Measurements from ENCODE around the gene CFAP92. TPM values are rescaled to one million over a fixed set of nuclear protein-coding genes. Genes with fewer than 3 reads are reported as not detected.

CFAP92 gene
- total and polyA plus RNA-seq, 2 donors (not counting 3 experiments of a cell fraction or from before 2014, with no cell fraction given) = 0.04 to 0.62 TPM

- dilution Hi-C loops (cut with MboI; ENCODE audit: extremely low pct_ligation_motif_present, low sequenced_read_pairs) (no loop called here), intact Hi-C loops (cut with micrococcal nuclease) (no loop called here)
- TF ChIP-seq EZH2 (IDR thresholded peaks at IDR 0.05; ENCODE audit: borderline replicate concordance, low read depth, low read length, severe bottlenecking) (no peak), CTCF (IDR thresholded peaks at IDR 0.05; ENCODE audit: extremely low read depth in 1 of 2, insufficient read depth in 1 of 2, low read depth in 1 of 2, low read length in 2 of 2) (no peak), POLR2AphosphoS5 (IDR thresholded peaks at IDR 0.05; ENCODE audit: insufficient read depth, low read depth, low read length) (no peak), MYC (IDR thresholded peaks at IDR 0.05; ENCODE audit: low read depth, low read length) (no peak), FOS (IDR thresholded peaks at IDR 0.05; ENCODE audit: borderline replicate concordance, insufficient read depth, low read length) (no peak), POLR2A (IDR thresholded peaks at IDR 0.05; ENCODE audit: low read depth, low read length) (no peak), JUN (IDR thresholded peaks at IDR 0.05; ENCODE audit: borderline replicate concordance, insufficient read depth, insufficient read length, low read depth) (no peak), GATA2 (IDR thresholded peaks at IDR 0.05; ENCODE audit: insufficient read depth, insufficient read length, low read depth, low read length) (no peak), MAX (IDR thresholded peaks at IDR 0.05; ENCODE audit: insufficient read depth, insufficient read length) (no peak)
- Histone ChIP-seq H3K4me1 (ENCODE audit: control insufficient read depth, extremely low read depth, insufficient read depth, low read length) (peaks cover 6% of the 10 kb centered on the region), H3K9me1 (replicated peaks; ENCODE audit: control insufficient read depth, extremely low read depth, insufficient read depth, low read length) (no peaks in the 10 kb centered on the region), H3K9me3 (replicated peaks; ENCODE audit: control insufficient read depth, insufficient read depth, low read length) (no peaks in the 10 kb centered on the region), H2AFZ (ENCODE audit: low read depth, low read length) (no peak overlapping the region), H3K79me2 (ENCODE audit: control insufficient read depth, insufficient read depth, low read length) (no peaks in the 10 kb centered on the region), H3K4me3 (replicated peaks in 1 of 3; ENCODE audit: insufficient read depth in 1 of 3, low read depth in 1 of 3, low read length in 3 of 3) (no peak overlapping the region), H3K36me3 (ENCODE audit: control insufficient read depth in 2 of 2, extremely low read depth in 1 of 2, insufficient read depth in 2 of 2, low read length in 2 of 2) (no peaks in the 10 kb centered on the region), H3K27ac (ENCODE audit: insufficient read depth, low read depth, low read length) (no peak overlapping the region), H3K9ac (replicated peaks; ENCODE audit: extremely low read depth, insufficient read depth, low read length) (no peak overlapping the region), H4K20me1 (replicated peaks; ENCODE audit: control insufficient read depth, extremely low read depth, insufficient read depth, low read length) (no peaks in the 10 kb centered on the region), H3K4me2 (ENCODE audit: insufficient read depth, low read length) (no peak overlapping the region), H3K27me3 (ENCODE audit: control insufficient read depth in 2 of 2, insufficient read depth in 2 of 2, low read length in 2 of 2) (peaks cover 3 to 18% of the 10 kb centered on the region in 2 experiments)
- POLR2A ChIA-PET = interaction anchor here (1.3 kb wide), 1 partner anchor 21 kb away, joined by 5 read pairs; no protein-coding TSS in a partner anchor
- CTCF ChIA-PET = interaction anchor here (0.9 to 4.8 kb wide), 10 partner anchors 7 to 59 kb away, joined by 3 to 36 read pairs (median 4); no protein-coding TSS in a partner anchor
- FAIRE-seq (no peak), DNase-seq (ENCODE audit: low read depth, low spot score) (no peak)
- BruUV-seq (replicated peaks) = no TSS peak
These were observed 988 bp upstream of the CFAP92 start for GRCh38 chr3:128994581-128995546.
